GM20000 (cell line): ENCODE measurements around the gene KAT14.
"Not testable (repeated sequence)": the region's sequence is repeated elsewhere in the genome, so short reads cannot be mapped to it uniquely, and the experiment has no call there.

Source experiments
- DNase-seq: peaks from one replicate; pipeline ENCODE4 v3.0.0; 2012; ENCODE audit warnings: low spot score
- TF ChIP-seq, protein P1 (sequence below): IDR thresholded peaks from 2 replicates; pipeline ENCODE4 v1.5.1; 2012; ENCODE audit warnings: mild to moderate bottlenecking, control low read depth; ENCODE audit errors: extremely low read depth, missing control alignments

KAT14 gene

DNA sequence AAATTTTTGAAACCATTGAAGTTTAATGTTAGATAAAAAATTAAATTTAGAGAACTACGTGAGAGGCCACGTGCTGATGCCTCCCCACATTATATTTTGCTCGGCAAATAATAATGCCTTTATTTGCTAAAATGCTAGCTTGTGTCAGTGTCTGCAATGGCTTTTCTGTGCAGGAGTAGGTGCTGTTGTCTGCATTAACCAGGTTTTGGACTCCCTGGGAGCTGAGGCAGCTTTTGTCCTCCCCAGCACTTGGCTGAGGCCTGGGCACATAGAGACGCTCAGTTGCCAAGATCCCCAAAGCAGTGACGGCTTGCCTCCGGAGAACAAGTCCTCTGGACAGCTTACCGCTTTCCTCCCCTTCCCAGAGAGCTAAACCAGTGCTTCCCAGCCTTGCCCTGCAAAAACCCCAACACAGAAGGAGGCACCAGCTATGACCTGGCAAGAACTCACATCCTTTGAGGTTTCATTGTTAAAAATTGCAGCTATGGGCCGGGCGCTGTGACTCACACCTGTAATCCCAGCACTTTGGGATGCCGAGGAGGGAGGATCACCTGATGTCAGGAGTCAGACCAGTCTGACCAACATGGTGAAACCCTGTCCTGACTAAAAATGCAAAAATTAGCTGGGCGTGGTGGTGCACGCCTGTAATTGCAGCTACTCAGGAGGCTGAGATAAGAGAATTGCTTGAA lies 59.9 kb downstream of the KAT14 start:
- TF ChIP-seq, protein P1, sequence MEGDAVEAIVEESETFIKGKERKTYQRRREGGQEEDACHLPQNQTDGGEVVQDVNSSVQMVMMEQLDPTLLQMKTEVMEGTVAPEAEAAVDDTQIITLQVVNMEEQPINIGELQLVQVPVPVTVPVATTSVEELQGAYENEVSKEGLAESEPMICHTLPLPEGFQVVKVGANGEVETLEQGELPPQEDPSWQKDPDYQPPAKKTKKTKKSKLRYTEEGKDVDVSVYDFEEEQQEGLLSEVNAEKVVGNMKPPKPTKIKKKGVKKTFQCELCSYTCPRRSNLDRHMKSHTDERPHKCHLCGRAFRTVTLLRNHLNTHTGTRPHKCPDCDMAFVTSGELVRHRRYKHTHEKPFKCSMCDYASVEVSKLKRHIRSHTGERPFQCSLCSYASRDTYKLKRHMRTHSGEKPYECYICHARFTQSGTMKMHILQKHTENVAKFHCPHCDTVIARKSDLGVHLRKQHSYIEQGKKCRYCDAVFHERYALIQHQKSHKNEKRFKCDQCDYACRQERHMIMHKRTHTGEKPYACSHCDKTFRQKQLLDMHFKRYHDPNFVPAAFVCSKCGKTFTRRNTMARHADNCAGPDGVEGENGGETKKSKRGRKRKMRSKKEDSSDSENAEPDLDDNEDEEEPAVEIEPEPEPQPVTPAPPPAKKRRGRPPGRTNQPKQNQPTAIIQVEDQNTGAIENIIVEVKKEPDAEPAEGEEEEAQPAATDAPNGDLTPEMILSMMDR = no peak
- DNase-seq = no peak

DNA sequence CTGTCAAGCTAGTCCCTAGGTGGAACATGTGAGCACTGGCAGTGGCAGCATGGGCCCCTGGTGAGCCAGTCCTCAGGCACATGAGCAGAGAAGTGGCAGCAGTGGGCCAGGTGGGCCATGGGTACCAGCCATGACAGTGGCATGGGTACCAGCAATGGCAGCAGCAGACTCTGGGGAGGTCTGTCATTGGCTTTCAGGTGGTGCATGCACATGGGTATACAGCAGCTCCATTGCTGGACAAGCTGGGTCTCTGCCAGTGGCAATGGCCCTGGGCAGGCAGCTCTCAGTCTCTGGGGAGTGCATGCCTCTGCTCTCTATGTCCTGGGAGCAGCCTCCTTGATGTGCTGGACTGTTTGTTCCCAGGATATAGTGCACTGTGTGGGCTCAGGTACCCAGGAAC lies 65.3 kb downstream of the KAT14 start:
- TF ChIP-seq, protein P1 = no peak
- no peak for DNase-seq

DNA sequence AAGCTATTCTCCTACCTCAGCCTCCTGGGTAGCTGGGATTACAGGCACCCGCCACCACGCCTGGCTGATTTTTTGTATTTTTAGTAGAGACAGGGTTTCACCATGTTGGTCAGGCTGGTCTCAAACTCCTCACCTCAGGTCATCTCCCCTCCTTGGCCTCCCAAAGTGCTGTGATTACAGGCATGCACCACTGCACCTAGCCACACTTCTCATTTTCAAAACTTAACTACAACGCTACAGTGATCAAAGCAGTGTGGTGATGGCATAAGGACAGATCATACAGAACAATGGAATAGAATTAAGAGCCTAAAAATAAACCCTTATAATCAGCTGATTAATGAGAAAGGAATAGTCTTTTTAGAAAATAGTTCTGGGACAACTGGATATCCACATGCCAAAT lies 66.0 kb downstream of the KAT14 start:
- not testable (repeated sequence) for DNase-seq

DNA sequence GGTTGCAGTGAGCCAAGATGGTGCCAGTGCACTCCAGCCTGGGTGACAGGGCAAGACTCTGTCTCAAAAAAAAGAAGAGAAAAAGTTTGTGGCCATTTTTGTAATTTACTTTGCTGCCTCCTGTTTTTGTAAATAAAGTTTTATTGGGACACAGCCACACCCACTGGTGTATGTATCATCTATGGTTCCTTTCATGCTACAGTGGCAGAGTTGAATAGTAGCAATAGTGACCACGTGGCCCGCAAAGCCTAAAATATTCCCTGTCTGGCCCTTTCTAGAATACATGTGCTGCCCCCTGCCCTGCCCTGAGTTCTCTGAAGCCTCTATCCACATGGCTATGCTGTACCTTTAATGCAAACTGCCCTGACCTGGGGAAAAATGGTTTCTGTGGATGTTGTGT lies 75.3 kb downstream of the KAT14 start:
- TF ChIP-seq, protein P1 = no peak
- no peak for DNase-seq

DNA sequence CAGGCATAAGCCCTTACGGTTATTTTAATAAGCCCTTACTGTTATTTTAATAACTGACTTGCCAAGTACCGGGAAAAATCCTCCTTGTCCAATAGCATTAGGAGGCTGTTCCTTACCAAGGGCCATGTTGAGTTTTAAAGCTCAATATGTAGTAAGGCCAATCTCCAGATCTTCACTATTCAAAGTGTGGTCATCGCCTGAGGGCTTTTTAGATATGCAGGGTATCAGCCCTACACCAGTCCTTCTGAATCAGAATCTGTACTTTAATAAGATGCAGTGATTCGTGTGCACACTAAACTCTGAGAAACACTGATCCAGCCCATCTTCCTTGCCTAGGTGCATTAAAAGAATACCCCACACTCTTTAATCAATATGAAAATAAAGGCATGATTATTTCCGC lies 77.9 kb downstream of the KAT14 start:
- TF ChIP-seq, protein P1 = no peak
- DNase-seq = no peak

DNA sequence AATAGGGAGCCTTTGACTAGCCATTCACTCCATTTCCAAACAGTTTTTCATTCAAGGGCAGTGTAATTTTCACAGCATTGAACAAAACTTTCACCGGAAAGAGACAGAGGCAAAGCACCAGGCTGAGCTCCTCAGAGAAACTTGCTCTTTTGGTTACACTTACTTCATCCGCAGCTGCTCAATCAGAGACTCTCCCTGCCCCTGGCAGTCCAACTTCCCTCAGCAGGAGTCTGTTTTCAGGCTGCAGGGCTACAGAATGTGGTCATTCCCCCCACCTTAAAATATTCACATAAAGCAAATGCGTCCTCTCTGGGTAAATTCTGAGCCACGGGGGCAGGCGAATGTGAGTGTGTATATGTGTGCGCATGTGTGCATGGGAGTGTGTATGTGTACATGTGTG lies 80.6 kb downstream of the KAT14 start:
- no peak for DNase-seq
- TF ChIP-seq, protein P1 = no peak

DNA sequence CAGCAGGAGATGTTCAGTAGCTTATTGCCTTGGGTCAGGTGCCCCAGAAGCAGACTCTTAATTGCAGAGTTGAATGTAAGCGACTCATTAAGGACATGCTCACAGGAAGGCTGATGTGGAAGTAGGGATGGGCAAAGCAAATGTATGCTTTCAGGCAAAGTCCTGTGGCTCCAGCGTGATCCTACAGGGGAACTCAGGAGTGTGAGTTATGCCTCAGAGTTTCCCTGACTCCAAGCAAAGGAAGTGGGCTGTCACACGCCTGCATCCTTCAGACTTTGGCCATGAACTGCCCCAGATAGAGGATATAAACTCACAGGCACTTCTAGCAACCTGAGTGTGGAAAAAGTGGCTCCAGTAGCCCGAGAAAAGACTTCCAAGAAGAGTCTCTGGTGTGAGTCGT lies 85.7 kb downstream of the KAT14 start:
- DNase-seq = no peak
- TF ChIP-seq, protein P1 = no peak

DNA sequence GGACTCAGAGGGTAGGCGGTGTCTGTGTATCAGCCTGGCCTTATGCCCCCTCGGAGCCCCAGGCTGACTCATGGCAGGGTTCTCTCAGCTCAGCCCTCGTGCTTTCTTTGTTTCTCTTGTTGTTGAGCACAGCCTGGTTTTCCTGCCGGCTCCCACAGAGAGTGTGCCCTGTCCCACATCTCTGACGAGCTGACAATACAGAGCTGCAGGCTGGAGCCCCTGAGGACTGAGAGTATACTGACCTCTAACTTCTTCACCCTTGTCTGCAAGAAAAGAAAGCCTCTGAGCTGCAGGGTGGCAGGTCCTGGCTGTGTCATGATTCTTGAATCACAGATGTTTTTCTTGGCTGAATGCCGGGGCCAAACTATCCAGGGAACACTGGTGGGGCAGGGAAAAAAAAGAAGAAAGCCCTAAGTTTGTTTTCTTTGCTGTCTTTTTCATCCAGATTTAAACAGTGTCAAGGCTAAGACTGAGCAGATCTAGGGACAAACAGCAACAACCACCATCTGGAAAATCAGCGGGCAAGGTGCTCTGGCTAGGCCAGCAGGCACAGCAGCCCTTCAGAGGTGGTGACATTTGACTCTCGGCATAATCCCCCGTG lies 87.4 kb downstream of the KAT14 start:
- TF ChIP-seq, protein P1 = no peak
- no peak for DNase-seq
